Measurements from ENCODE around the gene IRF3.

The IRF3 gene

GRCh38 chr19:49660338-49660961 lies 5.2 kb downstream of the IRF3 start:
- no peak overlapping the region for H3K4me3 ChIP-seq (replicated peaks; ENCODE audit: low read depth, low read length)
- no peak for DNase-seq (ENCODE audit: extremely low read depth, insufficient read length)
- peaks cover 59% of the 10 kb centered on the region for H3K36me3 ChIP-seq (ENCODE audit: control insufficient read depth, insufficient read depth, low read length)
- no peaks in the 10 kb centered on the region for H3K27me3 ChIP-seq (replicated peaks; ENCODE audit: control insufficient read depth, insufficient read depth, low read length)
- TF ChIP-seq, protein P1, sequence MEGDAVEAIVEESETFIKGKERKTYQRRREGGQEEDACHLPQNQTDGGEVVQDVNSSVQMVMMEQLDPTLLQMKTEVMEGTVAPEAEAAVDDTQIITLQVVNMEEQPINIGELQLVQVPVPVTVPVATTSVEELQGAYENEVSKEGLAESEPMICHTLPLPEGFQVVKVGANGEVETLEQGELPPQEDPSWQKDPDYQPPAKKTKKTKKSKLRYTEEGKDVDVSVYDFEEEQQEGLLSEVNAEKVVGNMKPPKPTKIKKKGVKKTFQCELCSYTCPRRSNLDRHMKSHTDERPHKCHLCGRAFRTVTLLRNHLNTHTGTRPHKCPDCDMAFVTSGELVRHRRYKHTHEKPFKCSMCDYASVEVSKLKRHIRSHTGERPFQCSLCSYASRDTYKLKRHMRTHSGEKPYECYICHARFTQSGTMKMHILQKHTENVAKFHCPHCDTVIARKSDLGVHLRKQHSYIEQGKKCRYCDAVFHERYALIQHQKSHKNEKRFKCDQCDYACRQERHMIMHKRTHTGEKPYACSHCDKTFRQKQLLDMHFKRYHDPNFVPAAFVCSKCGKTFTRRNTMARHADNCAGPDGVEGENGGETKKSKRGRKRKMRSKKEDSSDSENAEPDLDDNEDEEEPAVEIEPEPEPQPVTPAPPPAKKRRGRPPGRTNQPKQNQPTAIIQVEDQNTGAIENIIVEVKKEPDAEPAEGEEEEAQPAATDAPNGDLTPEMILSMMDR (IDR thresholded peaks at IDR 0.05; ENCODE audit: insufficient read depth, low read length, poor library complexity, severe bottlenecking): no peak

GRCh38 chr19:49658566-49659442 lies 6.9 kb downstream of the IRF3 start:
- TF ChIP-seq, protein P1 (IDR thresholded peaks at IDR 0.05; ENCODE audit: insufficient read depth, low read length, poor library complexity, severe bottlenecking): no peak
- no peak for DNase-seq (ENCODE audit: extremely low read depth, insufficient read length)
- Histone ChIP-seq H3K4me3 (replicated peaks; ENCODE audit: low read depth, low read length) (no peak overlapping the region), H3K27me3 (replicated peaks; ENCODE audit: control insufficient read depth, insufficient read depth, low read length) (no peaks in the 10 kb centered on the region), H3K36me3 (ENCODE audit: control insufficient read depth, insufficient read depth, low read length) (peaks cover 67% of the 10 kb centered on the region)

- Histone ChIP-seq H3K36me3 (ENCODE audit: control insufficient read depth, insufficient read depth, low read length) (peaks cover 67% of the 10 kb centered on the region), H3K27me3 (replicated peaks; ENCODE audit: control insufficient read depth, insufficient read depth, low read length) (no peaks in the 10 kb centered on the region), H3K4me3 (replicated peaks; ENCODE audit: low read depth, low read length) (no peak overlapping the region)
- no peak for DNase-seq (ENCODE audit: extremely low read depth, insufficient read length)
- TF ChIP-seq, protein P1 (IDR thresholded peaks at IDR 0.05; ENCODE audit: insufficient read depth, low read length, poor library complexity, severe bottlenecking): no peak
Measured at GRCh38 chr19:49658139-49658517, 7.5 kb downstream of the IRF3 start.

DNA sequence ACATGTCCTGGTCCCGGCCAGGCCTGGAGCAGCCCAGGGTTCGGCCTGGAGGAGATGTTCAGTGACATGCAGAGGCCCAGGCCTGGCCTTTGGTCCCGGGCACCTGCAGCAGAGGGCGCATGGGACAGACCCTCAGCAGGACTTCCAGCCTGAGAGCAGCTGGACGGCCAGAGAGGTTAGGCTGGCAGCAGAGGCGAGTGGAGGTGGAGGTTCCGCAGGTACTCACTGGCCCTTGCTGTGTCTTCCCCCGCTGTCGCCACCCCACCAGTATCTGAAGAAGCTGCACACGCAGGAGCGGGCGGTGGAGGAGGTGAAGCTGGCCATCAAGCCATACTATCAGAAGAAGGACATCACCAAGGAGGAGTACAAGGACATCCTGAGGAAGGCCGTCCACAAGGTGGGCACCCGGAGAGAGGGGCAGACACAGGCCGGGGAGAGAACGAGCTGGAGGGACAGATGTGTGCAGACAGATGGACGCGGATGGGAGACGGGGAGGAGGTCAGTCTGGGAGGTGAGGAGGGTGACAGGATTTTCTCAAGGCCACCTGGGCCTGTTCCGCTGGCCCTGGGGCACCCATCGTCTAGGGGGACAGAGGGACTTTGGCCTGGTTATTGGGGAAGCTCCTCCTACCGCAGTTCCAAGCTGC lies 8.0 kb downstream of the IRF3 start:
- peaks cover 67% of the 10 kb centered on the region for H3K36me3 ChIP-seq (ENCODE audit: control insufficient read depth, insufficient read depth, low read length)
- DNase-seq (ENCODE audit: extremely low read depth, insufficient read length): no peak
- TF ChIP-seq, protein P1 (IDR thresholded peaks at IDR 0.05; ENCODE audit: insufficient read depth, low read length, poor library complexity, severe bottlenecking): no peak
- H3K4me3 ChIP-seq (replicated peaks; ENCODE audit: low read depth, low read length): no peak overlapping the region
- H3K27me3 ChIP-seq (replicated peaks; ENCODE audit: control insufficient read depth, insufficient read depth, low read length): no peaks in the 10 kb centered on the region

- H3K4me3 ChIP-seq (replicated peaks; ENCODE audit: low read depth, low read length): no peak overlapping the region
- TF ChIP-seq, protein P1 (IDR thresholded peaks at IDR 0.05; ENCODE audit: insufficient read depth, low read length, poor library complexity, severe bottlenecking): no peak
- no peaks in the 10 kb centered on the region for H3K27me3 ChIP-seq (replicated peaks; ENCODE audit: control insufficient read depth, insufficient read depth, low read length)
- H3K36me3 ChIP-seq (ENCODE audit: control insufficient read depth, insufficient read depth, low read length): peaks cover 59% of the 10 kb centered on the region
- DNase-seq (ENCODE audit: extremely low read depth, insufficient read length): no peak
Measured at GRCh38 chr19:49656456-49657109, 9.1 kb downstream of the IRF3 start.
